CD4-positive, CD25-positive, alpha-beta regulatory T cell (primary cell): ENCODE data around the gene CCDC102A. TPM values are rescaled to one million over a fixed set of nuclear protein-coding genes. Genes with fewer than 3 reads are reported as not detected.
"Not testable (repeated sequence)": the region's sequence is repeated elsewhere in the genome, so short reads cannot be mapped to it uniquely, and the experiment has no call there.

Experiments
- ATAC-seq, 2 donors: fragments of 150-1000 bp; cut with Tn5 transposase; one replicate each; pipeline ENCODE4 v1.10.0; 2021; ENCODE audit warnings: low read depth in 2 of 2, moderate number of reproducible peaks in 2 of 2, moderate library complexity in 1 of 2
- DNase-seq, 3 donors: peaks; one replicate each; pipeline versions ENCODE4 v3.0.0 to v3.0.0-alpha.2; 2012 to 2022; ENCODE audit warnings: mixed read lengths in 1 of 3
- H3K27ac ChIP-seq: one replicate; pipeline ENCODE4 v1.7.0; 2013; ENCODE audit warnings: mild to moderate bottlenecking, low read length; ENCODE audit not compliant: insufficient read depth, poor library complexity, severe bottlenecking
- H3K27me3 ChIP-seq: one replicate; pipeline ENCODE4 v1.7.0; 2013; ENCODE audit warnings: low read length; ENCODE audit not compliant: control insufficient read depth, insufficient read depth
- H3K36me3 ChIP-seq: one replicate; pipeline ENCODE4 v1.7.0; 2013; ENCODE audit warnings: mild to moderate bottlenecking, low read length, moderate library complexity; ENCODE audit not compliant: control insufficient read depth, insufficient read depth
- H3K4me1 ChIP-seq: 2 replicates; pipeline ENCODE4 v1.7.0; 2013; ENCODE audit warnings: mild to moderate bottlenecking, low read length; ENCODE audit not compliant: insufficient read depth, control insufficient read depth, poor library complexity, severe bottlenecking
- H3K4me3 ChIP-seq: one replicate; pipeline ENCODE4 v1.7.0; 2013; ENCODE audit warnings: low read depth, mild to moderate bottlenecking, low read length, moderate library complexity
- H3K9me3 ChIP-seq, 2 experiments: 1 replicate in 1 of 2; 2 replicates in 1 of 2; pipeline ENCODE4 v1.7.0; 2013; ENCODE audit warnings: low read length in 2 of 2, mild to moderate bottlenecking in 1 of 2, moderate library complexity in 1 of 2; ENCODE audit not compliant: control insufficient read depth in 2 of 2
- H3K27ac Mint-ChIP-seq, 3 donors: one replicate each; pipeline ENCODE4 v1.8.0; 2020 to 2022; ENCODE audit warnings: mild to moderate bottlenecking in 3 of 3, mixed read lengths in 3 of 3, moderate library complexity in 2 of 3
- H3K27me3 Mint-ChIP-seq: one replicate; pipeline ENCODE4 v1.8.0; 2022; ENCODE audit warnings: mild to moderate bottlenecking, mixed read lengths
- H3K36me3 Mint-ChIP-seq: one replicate; pipeline ENCODE4 v1.8.0; 2020; ENCODE audit warnings: mixed read lengths
- H3K4me1 Mint-ChIP-seq, 4 donors: one replicate each; pipeline ENCODE4 v1.8.0; 2020 to 2022; ENCODE audit warnings: mixed read lengths in 4 of 4, mild to moderate bottlenecking in 1 of 4
- H3K4me3 Mint-ChIP-seq, 4 donors: one replicate each; pipeline ENCODE4 v1.8.0; 2020 to 2022; ENCODE audit warnings: mild to moderate bottlenecking in 4 of 4, mixed read lengths in 4 of 4, moderate library complexity in 3 of 4
- H3K9me3 Mint-ChIP-seq, 7 donors: one replicate each; pipeline ENCODE4 v1.8.0; 2020 to 2022; ENCODE audit warnings: mixed read lengths in 7 of 7, mild to moderate bottlenecking in 3 of 7, moderate library complexity in 2 of 7
- polyA plus RNA-seq, 4 donors: library from polyadenylated mRNA; unstranded; fragments of 300-500 nt; fragmentation: Illumina TruSeq; gene quantifications; one replicate each; pipeline ENCODE4 v1.2.3, GENCODE V29; 2021
- total RNA-seq: library from RNA; stranded (reverse); gene quantifications from one replicate; pipeline ENCODE4 v1.2.3, GENCODE V29; 2022

Gene CCDC102A
- total and polyA plus RNA-seq, 5 donors from 2014 or later = 1.9 to 4.7 (median 2.9) TPM

GRCh38 chr16:57504491-57504890 lies 31.9 kb downstream of the CCDC102A start:
- Histone ChIP-seq H3K9me3 (no peaks in the 10 kb centered on the region), H3K4me3 (no peak overlapping the region), H3K27me3 (no peaks in the 10 kb centered on the region), H3K27ac (no peak overlapping the region), H3K4me1 (no peaks in the 10 kb centered on the region), H3K36me3 (no peaks in the 10 kb centered on the region)
- ATAC-seq (no peak), DNase-seq (no peak)
- peaks cover 5% of the 10 kb centered on the region for H3K27me3 Mint-ChIP-seq
- peaks cover 0 to 6% (median 0%) of the 10 kb centered on the region in 4 donors for H3K4me1 Mint-ChIP-seq
- H3K9me3 Mint-ChIP-seq = no peaks in the 10 kb centered on the region
- no peaks in the 10 kb centered on the region for H3K36me3 Mint-ChIP-seq
- H3K4me3 Mint-ChIP-seq = no peak overlapping the region
- no peak overlapping the region for H3K27ac Mint-ChIP-seq

DNA sequence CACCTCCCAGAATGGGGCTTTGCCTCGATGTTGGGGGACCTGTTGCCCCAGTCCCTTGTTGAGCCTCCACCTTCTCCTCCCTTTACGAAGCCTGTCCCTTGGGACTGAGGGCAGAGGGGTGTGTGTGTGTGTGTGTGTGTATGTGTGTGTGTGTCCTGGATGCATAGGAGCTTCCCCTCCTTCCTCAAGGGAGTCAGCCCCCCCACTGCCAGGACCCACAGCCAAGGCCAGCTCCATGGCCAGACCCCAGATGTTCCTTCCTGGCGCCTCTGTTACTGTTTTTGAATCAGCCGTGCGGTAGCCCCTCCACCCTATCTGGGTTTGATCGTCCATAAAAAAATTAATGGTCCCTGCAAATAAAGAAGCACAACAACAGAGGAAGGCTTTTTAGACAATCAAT lies 32.4 kb downstream of the CCDC102A start:
- Histone ChIP-seq H3K36me3 (no peaks in the 10 kb centered on the region), H3K27me3 (no peaks in the 10 kb centered on the region), H3K4me3 (no peak overlapping the region), H3K27ac (no peak overlapping the region), H3K9me3 (no peaks in the 10 kb centered on the region), H3K4me1 (no peaks in the 10 kb centered on the region)
- Mint-ChIP-seq H3K27ac (no peak overlapping the region), H3K27me3 (peaks cover 5% of the 10 kb centered on the region), H3K4me1 (peaks cover 0 to 6% (median 0%) of the 10 kb centered on the region in 4 donors), H3K4me3 (no peak overlapping the region), H3K9me3 (no peaks in the 10 kb centered on the region), H3K36me3 (no peaks in the 10 kb centered on the region)
- no peak for ATAC-seq
- no peak for DNase-seq

DNA sequence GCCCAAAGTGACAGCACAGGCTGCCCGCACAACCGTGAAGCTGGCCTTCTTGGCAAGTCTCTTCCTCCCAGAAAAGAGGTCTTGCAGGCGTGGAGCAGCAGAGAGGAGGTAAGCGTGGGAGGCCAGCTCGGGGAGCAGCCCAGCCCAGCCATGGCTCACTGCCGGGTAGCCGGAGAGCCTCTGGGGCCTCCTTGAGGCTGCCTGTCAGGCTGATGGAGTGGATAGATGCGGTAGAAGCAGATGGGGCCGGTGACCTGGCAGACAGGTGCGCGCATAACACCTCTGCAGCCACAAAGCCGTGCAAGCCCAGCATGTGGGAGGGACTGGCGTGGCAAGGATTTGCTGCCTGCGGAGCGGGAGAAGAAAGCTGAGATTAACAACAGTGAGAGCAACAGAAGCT lies 33.0 kb downstream of the CCDC102A start:
- no peak overlapping the region for H3K27ac ChIP-seq
- H3K36me3 Mint-ChIP-seq = no peaks in the 10 kb centered on the region
- no peak overlapping the region for H3K4me3 Mint-ChIP-seq
- no peak overlapping the region for H3K4me3 ChIP-seq
- H3K27me3 ChIP-seq = no peaks in the 10 kb centered on the region
- DNase-seq = no peak
- no peaks in the 10 kb centered on the region for H3K4me1 ChIP-seq
- peaks cover 0 to 6% (median 0%) of the 10 kb centered on the region in 4 donors for H3K4me1 Mint-ChIP-seq
- no peaks in the 10 kb centered on the region for H3K36me3 ChIP-seq
- H3K27ac Mint-ChIP-seq = no peak overlapping the region
- no peak for ATAC-seq
- no peaks in the 10 kb centered on the region for H3K9me3 Mint-ChIP-seq
- H3K9me3 ChIP-seq = no peaks in the 10 kb centered on the region
- peaks cover 5% of the 10 kb centered on the region for H3K27me3 Mint-ChIP-seq

GRCh38 chr16:57502048-57502775 lies 34.2 kb downstream of the CCDC102A start:
- Mint-ChIP-seq H3K27ac (no peak overlapping the region), H3K9me3 (no peaks in the 10 kb centered on the region), H3K27me3 (peaks cover 5% of the 10 kb centered on the region), H3K4me1 (peaks cover 0 to 6% (median 0%) of the 10 kb centered on the region in 4 donors), H3K36me3 (no peaks in the 10 kb centered on the region), H3K4me3 (no peak overlapping the region)
- Histone ChIP-seq H3K27ac (no peak overlapping the region), H3K9me3 (no peaks in the 10 kb centered on the region), H3K36me3 (no peaks in the 10 kb centered on the region), H3K4me1 (no peaks in the 10 kb centered on the region), H3K27me3 (no peaks in the 10 kb centered on the region), H3K4me3 (no peak overlapping the region)
- DNase-seq = no peak
- ATAC-seq = no peak

DNA sequence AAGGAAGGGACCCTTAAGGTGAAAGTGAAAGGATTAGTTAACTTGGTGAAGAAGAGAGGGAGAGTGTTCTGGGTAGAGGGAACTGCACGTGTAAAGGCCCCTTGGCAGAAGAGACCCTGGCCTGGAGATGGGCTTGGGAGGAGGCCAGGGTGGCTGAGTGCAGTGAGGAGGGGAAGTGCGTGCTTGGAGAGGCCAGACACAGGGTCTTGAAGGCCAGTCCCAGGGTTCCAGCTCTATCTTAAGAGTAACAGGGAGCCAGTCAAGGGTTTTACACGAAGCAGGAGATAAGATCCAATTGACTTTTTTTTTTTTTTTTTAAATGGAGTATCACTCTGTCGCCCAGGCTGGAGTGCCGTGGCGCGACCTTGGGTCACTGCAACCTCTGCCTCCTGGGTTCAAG lies 34.9 kb downstream of the CCDC102A start:
- H3K27ac Mint-ChIP-seq = peak overlapping the region in 1 of 3 donors; percentile 25
- Histone ChIP-seq H3K9me3 (no peaks in the 10 kb centered on the region), H3K4me1 (no peaks in the 10 kb centered on the region), H3K27ac (no peak overlapping the region), H3K27me3 (no peaks in the 10 kb centered on the region), H3K4me3 (no peak overlapping the region), H3K36me3 (no peaks in the 10 kb centered on the region)
- H3K27me3 Mint-ChIP-seq = no peaks in the 10 kb centered on the region
- no peak overlapping the region for H3K4me3 Mint-ChIP-seq
- no peak for ATAC-seq
- H3K9me3 Mint-ChIP-seq = no peaks in the 10 kb centered on the region
- H3K36me3 Mint-ChIP-seq = no peaks in the 10 kb centered on the region
- DNase-seq = no peak
- peaks cover 0 to 6% (median 0%) of the 10 kb centered on the region in 4 donors for H3K4me1 Mint-ChIP-seq

DNA sequence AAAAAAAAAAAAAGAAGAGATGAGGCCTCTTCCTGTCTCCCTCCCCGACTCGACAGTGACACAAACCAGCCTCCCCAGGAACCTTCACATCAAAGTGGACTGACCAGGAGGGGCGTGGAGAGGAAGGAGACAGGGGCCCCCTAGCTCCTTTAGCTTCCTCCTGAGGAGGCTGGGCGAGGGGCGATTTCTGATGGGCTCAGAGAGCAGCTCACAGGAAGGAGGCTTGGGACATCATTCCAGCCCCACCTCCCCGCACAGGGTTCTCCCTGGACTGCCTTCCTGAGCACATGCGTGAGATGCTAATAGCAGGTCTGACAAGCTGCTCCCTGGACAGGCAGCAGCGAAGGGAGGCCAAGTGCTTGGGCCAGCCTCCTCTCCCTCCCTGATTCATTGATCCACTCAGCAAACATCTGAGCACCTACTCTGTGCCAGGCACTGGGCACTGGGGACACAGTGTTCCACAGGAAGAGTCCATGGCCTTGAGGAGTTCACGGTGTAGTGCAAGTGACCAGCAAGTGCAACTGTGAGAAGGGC lies 35.7 kb downstream of the CCDC102A start:
- no peaks in the 10 kb centered on the region for H3K4me1 ChIP-seq
- DNase-seq (peak in 1 of 3 donors; percentile 36), ATAC-seq (no peak)
- Mint-ChIP-seq H3K27me3 (no peaks in the 10 kb centered on the region), H3K4me3 (no peak overlapping the region), H3K4me1 (peaks cover 0 to 6% (median 0%) of the 10 kb centered on the region in 4 donors), H3K36me3 (no peaks in the 10 kb centered on the region), H3K9me3 (no peaks in the 10 kb centered on the region), H3K27ac (peak overlapping the region in 2 of 3 donors; percentile 49 to 59)
- no peaks in the 10 kb centered on the region for H3K27me3 ChIP-seq
- H3K4me3 ChIP-seq = no peak overlapping the region
- no peaks in the 10 kb centered on the region for H3K36me3 ChIP-seq
- H3K27ac ChIP-seq = no peak overlapping the region
- no peaks in the 10 kb centered on the region for H3K9me3 ChIP-seq

- not testable (repeated sequence) for H3K9me3 Mint-ChIP-seq, H3K27me3 ChIP-seq, H3K9me3 ChIP-seq, H3K27me3 Mint-ChIP-seq, H3K4me3 Mint-ChIP-seq, H3K36me3 Mint-ChIP-seq, H3K4me3 ChIP-seq, H3K27ac ChIP-seq, H3K4me1 Mint-ChIP-seq, ATAC-seq, H3K36me3 ChIP-seq, H3K27ac Mint-ChIP-seq, H3K4me1 ChIP-seq, DNase-seq
These were observed 36.4 kb downstream of the CCDC102A start for GRCh38 chr16:57499941-57500340.

- H3K9me3 Mint-ChIP-seq = no peaks in the 10 kb centered on the region
- no peaks in the 10 kb centered on the region for H3K36me3 Mint-ChIP-seq
- H3K4me3 Mint-ChIP-seq = no peak overlapping the region
- DNase-seq (no peak), ATAC-seq (no peak)
- H3K4me1 Mint-ChIP-seq = peaks cover 0 to 6% (median 0%) of the 10 kb centered on the region in 4 donors
- no peak overlapping the region for H3K27ac Mint-ChIP-seq
- Histone ChIP-seq H3K36me3 (no peaks in the 10 kb centered on the region), H3K27ac (no peak overlapping the region), H3K9me3 (no peaks in the 10 kb centered on the region), H3K4me3 (no peak overlapping the region), H3K27me3 (no peaks in the 10 kb centered on the region), H3K4me1 (no peaks in the 10 kb centered on the region)
- H3K27me3 Mint-ChIP-seq = peaks cover 12% of the 10 kb centered on the region
These were observed 38.3 kb downstream of the CCDC102A start for GRCh38 chr16:57498031-57498430.
